DND-41 (cell line): ENCODE results near the gene PGA3.

Experiments used
- CTCF ChIP-seq: IDR thresholded peaks from 2 replicates; pipeline ENCODE4 v1.5.1; 2012; ENCODE audit warnings: borderline replicate concordance, low read length, moderate library complexity, mild to moderate bottlenecking; ENCODE audit not compliant: poor library complexity, severe bottlenecking; ENCODE audit errors: extremely low read depth
- EZH2 ChIP-seq: IDR thresholded peaks from 3 replicates; pipeline ENCODE4 v1.6.1; 2012; ENCODE audit warnings: borderline replicate concordance, low read depth, mild to moderate bottlenecking, moderate library complexity, low read length, inconsistent platforms; ENCODE audit not compliant: severe bottlenecking

DNA sequence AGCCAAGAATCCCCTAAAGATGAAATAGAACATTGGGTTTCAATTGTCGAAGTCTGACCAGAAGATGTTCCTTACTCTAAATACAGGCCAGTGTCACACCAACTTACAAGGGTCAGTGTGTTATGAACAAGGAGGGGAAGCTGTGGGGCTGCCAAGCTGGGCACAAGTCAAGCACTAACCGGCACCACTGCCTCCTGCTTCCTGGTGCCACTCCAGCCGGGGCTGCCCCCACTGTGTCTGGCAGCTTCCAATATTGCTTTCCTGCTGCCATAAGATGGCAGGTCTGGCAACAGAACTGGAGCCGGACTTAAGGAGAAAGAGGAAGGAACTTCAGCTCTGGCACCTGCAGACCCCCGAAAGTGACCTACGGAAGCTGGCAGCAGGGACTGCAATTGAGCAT is 28.4 kb upstream of the PGA3 start:
- TF ChIP-seq EZH2 (no peak), CTCF (no peak)
